Pulmonary artery endothelial cell (primary cell): ENCODE measurements around the gene DNAJB14. TPM values are rescaled to one million over a fixed set of nuclear protein-coding genes. Genes with fewer than 3 reads are reported as not detected.

Source experiments
- DNase-seq: peaks from one replicate; pipeline ENCODE4 v3.0.0-alpha.2; 2011; ENCODE audit warnings: low read depth, low spot score
- total RNA-seq: library from RNA; depleted of rRNA; stranded (reverse); fragments of >200 nt; gene quantifications from 2 replicates; pipeline ENCODE4 v1.2.3, GENCODE V29; 2014

DNAJB14 gene
- total RNA-seq, 1 donor from 2014 or later: 74.5 TPM

DNA sequence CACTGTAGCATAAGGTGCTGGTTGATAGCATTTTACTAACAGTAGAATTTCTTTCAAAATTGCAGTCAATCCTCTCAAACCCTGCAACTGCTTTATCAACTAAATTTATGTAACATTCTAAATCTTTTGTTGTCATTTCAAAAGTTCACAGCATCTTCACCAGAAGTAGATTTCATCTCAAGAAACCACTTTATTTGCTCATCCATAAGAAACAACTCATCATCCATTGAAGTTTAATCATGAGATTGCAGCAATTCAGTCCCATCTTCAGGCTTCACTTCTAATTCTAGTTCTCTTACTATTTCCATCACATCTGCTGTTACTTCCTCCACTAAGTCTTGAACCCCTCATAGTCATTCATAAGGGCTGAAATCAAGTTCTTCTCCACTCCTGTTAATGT is 73.8 kb downstream of the DNAJB14 start:
- no peak for DNase-seq

DNA sequence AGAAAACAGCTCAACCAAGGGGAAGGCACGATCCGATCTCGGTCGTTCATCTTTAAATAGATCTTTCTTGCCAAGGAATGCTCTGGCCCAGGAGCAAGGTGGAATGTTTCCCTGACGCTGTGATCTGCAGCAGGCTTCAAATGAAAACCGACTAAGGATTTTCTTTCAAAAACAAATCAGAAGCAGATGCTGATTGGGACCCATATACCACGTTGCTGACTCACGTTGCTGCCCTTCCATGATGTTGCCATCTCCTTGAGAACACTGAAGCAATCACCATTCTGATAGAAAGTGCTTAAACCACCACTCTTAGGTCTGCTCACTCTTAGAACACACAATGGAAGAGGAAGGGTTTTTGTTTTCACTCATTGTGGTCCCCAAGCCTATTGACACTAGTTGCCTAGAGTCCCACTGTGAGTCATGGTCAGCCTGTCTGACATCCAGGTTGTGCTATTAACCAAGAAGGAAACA is 78.3 kb downstream of the DNAJB14 start:
- no peak for DNase-seq

DNA sequence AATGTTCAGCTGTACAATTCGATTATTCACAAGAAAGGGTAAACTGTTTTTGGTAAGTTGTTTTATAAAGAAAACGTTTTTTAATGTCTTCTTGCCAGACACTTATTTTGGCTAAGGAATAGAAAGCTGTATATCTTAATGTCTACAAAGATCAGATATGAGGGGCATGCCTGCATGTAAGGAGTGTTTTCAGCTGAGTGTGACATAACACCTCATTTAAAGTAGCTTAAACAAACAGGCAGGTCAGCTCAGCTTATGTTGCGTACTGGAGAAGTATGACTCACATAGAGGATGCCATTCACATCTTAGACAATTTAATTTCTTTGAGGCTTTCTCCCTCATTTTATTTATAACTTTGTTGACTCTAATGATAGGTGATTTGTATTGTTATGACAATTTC is 82.6 kb downstream of the DNAJB14 start:
- no peak for DNase-seq

DNA sequence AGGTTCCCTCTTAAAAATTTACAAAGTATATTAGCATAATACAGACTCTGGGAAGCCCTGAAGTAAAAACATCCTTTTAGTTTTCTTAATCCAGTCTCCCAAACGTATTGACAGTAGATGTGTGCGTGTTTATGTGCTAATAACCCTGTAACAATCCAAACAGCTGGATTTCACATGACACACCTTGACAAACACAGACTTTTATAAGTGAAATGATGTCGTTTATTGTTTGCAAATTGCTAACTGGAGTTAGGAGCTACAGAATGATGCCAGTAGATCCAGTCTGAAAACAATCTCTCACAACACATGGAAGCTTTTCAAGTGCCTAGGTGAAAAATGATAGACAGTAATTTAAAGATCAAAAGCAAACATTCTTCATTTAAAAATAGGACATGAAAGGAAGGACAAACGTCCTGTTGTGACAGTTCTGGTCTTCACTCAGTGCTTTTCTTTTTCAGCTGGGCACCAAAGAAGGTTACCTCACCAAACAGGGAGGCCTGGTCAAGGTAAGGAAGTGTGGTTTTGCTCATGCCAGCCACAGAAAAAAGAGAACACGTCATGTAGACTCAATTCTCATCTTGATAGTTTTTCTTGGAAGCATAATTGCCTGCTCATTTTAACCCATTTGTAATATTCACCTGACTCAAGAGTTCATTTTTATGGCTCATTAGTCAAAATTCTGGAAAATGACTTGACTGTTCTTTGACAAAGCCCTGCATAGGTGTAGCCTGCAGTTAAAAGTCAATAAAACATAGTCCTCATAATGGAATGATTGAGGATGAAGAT is 85.1 kb downstream of the DNAJB14 start:
- no peak for DNase-seq

DNA sequence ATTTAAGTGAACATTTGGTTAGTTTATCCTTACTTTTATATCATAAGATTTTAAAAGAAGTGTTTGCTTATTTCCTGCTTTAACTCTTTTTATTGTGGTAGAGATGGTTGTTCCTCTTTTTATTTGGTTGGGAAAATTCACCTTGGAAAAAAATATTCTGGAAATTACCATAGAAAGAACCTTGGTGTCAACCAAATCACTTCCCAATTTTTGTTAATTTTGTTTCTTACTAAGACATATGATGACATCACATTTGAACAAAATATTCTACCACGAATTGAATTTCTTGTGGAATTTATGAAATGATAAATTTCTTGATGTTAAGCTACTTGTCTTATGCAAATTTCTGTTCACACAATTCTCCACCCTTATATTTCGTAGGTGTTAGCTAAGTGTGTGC is 85.9 kb downstream of the DNAJB14 start:
- DNase-seq: no peak

DNA sequence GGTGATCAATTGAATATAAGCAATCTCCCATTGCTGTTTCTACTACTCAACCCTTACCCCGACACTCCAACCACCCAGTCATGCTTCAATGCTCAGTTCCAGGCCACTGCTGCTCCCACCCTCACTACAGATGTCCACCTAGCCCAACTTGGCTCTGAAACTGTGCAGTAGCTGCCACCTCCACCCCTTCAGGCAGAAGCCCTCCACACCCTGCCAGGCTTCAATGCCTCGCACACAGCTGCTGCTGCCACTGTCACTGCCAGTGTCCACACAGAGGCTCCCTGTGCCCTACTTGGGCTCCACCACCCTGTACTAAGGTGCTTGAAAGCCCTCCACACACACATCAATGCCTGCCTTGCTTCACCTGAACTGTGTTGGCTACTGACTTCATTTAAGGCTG is 86.8 kb downstream of the DNAJB14 start:
- no peak for DNase-seq

DNA sequence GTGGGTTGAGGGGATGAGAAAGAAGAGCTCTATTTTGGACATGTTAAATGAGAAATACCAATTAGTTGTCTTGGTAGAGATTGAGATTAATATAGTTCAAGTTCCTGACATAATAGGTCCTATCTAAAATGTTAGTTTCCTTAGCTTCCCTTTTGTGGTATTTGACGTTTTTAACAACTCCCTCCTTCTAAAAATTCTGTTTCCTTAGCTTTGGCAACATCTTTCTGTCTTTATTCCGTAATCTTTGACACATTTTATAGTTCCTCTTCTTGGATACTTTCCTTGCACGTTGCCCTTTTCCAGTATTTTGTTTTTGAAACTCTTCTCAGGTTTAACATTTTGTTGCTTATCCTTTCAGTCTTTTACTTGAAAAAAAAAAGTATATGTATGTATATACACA is 89.1 kb downstream of the DNAJB14 start:
- DNase-seq: no peak

DNA sequence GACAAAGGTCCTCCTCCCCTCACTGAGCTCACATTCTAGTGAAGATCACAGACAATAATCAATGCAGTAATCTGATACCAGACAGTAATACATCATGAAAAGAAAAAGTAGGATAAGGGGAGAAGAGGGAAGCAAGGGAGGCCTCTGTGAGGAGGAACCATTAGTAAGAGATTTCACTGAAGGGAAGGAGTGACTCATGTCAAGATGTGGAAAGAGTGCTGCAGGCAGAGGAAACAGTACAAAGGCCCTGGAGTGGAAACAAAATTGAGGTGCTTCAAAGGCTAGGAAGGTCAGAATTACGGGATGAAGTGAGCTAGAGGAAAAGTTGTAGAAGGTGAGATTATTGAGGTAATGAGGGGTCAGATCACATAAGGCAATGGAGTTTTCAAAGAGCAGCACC is 90.3 kb downstream of the DNAJB14 start:
- no peak for DNase-seq

DNA sequence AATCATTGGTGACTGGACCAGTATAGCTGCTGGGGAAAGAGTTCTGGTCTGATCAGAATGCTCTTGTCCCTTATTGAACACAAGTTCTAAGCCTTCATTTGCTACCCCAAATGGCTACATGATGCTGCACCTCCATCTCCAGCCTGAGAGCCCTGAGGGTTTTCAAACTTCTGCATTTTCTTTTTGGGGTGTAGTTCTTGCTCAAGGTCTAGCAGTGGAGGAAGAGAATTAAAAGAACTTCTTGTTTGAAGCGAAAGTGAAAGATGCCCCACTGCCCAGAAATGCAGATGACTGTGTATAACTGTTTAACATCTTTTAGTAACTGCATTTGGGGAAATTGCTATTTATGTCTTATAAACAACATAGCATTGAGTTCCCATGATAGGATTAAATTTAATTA is 90.7 kb downstream of the DNAJB14 start:
- no peak for DNase-seq

DNA sequence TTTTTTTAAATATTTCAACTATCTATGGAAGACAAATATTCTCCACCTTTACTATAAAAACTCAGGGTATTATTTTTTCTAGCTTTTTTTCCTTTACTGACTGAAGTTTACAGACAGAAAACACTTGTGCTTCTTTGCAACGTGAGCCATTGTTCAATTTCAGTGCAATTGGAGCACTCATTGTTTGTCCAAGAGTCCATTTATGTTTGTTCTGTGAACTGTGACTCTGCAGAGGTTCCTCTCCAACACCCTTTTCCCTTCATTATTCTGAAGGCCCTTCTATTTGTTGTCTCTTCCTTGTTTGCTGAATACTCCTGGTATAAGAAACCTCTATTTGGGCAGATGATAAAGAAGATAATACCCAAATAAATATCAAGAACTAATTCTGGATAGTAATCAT is 92.4 kb downstream of the DNAJB14 start:
- DNase-seq: no peak

DNA sequence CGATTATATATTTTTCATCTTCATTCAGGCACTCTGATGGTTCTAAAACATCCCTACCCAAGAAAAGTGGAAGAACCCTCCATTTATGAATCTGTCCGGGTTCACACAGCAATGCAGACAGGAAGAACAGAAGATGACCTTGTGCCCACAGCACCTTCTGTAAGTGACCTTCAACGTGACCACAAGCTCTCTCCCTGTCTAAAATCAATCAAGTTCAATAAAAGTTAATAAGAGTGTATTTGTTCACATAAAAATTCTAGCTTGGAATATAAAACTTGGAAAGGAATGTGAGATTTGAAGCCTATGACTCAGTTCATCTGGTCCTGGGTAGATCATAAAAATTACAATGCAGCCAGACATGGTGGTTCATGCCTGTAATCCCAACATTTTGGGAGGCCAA is 93.2 kb downstream of the DNAJB14 start:
- DNase-seq: no peak

DNA sequence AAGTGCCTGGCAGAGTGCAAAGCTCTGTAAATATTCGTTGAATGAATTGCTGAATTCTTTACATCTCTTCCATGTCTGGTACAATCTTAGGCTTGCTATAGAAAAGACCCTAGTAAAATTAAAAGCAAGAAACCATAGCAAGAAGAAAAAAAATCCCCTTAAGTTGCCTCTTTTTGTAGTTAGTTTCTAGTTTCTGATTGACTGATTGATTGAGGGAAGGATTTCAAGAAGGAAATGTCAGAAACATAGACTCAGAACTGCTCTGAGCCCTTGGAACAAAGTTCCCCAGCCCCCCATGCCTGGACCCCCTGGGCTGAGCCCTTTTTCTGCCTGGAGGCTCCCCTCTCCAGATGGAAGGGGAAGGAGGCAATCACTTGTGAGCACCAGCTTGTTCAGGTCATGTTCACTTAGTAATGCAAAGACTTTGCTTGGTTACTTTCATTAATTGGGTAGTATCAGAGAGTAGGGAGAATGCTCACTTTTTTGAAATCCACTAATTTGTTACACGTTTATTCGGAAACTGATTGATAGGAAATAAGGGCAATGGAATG is 94.1 kb downstream of the DNAJB14 start:
- DNase-seq: no peak

DNA sequence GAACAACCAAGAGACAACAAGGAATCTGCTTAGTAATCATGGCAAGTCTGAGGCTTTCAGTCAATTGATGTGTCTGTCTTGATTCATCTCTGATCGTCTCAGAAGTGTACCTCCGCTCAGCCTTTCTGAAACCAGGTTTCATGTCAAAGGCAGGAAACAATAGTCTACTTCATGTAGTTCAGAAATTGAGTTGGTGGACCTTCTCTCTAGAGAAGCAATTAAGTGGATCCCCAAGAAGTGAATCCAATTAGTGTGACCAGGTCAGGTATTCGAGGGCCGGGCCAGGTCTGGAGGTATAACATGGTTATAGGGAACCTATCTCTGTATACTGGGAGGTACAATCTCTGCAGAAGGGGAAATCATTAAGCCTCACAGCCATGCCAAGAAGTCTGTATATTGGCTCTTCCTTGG is 97.8 kb downstream of the DNAJB14 start:
- DNase-seq: no peak

DNA sequence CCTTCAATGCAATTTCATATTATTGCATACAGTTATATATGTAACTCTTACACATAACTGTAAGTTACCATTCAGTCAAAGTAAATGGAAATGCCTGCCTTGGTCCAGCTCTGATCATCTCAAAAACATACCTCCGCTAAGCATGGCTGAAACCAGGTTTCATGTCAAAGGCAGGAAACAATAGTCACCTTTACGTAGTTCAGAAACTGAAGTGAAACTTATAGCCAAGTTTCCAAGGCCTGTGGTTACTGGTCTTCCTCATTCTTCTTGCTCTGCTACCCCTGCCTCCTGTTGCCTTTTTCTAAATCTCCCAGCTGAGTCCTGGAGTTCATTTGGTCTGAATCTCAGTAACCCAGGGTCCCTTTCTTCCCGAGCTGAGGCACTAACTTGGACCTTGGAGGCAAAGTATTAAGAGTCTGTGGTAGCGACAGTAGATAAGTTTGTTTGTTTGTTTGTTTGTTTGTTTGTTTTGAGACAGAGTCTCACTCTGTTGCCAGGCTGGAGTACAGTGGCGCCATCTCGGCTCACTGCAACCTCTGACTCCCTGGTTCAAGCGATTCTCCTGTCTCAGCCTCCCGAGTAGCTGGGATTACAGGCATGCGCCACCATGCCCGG is 98.9 kb downstream of the DNAJB14 start:
- DNase-seq: no peak

DNA sequence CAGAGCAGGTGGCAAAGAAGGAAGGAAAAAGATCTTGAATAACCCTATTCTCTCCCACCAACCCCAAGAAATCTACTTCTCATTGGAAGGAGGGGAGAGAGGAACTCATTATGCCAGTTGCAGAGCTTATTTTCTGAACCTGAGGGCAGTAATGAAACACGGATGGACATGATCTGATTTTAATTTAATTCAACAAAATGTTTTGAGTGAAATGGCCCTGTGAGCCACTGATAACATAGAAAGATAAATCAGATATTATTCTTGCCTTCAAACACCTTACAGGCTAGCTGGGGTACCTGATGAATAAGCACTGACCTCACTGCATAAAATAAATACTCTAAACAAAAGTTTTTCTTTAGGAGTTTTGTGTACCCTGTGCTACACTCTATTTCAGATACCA is 99.5 kb downstream of the DNAJB14 start:
- no peak for DNase-seq

Other genes with a start within 250 kb of the DNAJB14 start
- gene DAPP1, start 129.8 kb downstream of the DNAJB14 start, total RNA-seq: not detected in 2 replicates
- 32.8 and 37.6 TPM in 2 replicates for gene LAMTOR3, start 52.2 kb downstream of the DNAJB14 start, total RNA-seq
- gene H2AZ1, start 3.7 kb upstream of the DNAJB14 start, total RNA-seq: 574 and 739 TPM in 2 replicates
- 1.9 and 13.7 TPM in 2 replicates for gene DDIT4L, start 243.8 kb upstream of the DNAJB14 start, total RNA-seq